ENCODE measurements around the gene UGT1A4.

The UGT1A4 gene

DNA sequence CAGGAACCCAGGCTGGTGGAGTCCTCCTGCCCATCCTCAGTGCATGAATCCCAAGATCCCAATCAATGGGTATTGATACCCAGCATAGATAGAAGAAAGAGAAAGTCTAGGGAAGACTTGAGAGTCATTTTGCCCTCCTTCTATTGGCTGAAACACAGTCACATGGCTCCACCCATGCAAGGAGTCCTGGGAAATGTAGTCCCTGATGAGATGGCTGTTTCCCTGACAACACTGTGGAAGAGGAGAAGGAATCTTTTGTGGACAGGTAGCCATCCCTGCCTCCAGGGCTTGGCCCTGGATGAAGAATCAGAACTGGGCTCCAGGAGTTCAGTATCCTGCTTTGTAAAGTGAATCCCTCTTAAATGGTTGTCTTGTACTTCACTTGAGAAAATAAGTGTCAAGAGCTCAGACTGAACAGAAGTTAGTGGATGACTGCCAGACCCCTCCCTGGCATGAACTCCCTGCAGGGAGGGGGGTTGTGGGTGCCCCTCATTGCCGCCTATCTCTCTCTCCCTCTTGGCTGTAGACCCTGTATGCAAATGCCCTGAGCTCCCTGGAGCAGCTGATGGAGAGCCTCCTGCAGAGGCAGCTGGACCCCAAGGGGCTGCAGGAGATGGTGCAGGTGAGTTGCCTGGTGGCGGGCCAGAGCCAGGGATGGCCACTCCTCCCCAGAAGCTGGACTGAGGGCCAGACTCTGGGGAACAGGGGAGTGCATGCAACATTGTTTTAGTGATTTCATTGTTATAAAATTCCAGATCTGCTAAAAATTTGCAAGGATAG is 95.7 kb downstream of the UGT1A4 start:
- DNase-seq, result no peak

DNA sequence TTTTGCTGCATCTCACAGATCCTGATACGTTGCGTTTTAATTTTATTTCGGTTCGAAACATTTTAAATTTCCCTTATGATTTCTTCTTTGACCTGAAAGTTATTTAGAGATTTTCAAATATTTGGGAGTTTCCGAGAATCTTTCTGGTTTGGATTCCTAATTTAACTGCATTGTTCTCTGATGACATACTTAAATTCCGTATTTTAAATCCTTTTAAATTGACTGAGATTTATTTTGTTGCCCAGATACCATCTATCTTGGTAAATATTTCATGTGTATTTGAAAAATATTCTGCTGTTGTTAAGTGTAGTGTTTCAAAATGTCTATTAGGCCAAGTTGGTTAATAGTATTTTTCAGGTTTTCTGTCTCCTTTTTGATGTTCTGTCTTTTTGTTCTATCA is 97.3 kb downstream of the UGT1A4 start:
- no peak for DNase-seq

DNA sequence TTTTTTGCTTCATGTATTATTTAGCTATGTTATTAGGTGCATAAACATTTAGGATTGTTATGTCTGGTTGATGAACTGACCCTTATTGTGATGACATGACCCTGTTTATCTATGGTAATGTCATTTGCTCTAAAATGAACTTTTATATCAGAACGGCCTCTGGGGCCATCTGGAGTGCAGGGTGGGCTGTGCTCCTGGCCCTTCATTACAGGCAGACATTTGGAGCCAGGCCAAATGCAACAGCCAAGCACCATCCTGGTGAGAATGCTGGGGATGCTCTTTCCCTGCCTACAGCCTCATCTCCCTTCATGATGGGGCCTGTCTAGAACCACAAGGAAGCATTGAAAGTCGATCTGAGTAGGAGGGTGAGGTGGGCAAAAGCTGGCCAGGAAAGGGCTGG is 97.8 kb downstream of the UGT1A4 start:
- DNase-seq, result no peak

DNA sequence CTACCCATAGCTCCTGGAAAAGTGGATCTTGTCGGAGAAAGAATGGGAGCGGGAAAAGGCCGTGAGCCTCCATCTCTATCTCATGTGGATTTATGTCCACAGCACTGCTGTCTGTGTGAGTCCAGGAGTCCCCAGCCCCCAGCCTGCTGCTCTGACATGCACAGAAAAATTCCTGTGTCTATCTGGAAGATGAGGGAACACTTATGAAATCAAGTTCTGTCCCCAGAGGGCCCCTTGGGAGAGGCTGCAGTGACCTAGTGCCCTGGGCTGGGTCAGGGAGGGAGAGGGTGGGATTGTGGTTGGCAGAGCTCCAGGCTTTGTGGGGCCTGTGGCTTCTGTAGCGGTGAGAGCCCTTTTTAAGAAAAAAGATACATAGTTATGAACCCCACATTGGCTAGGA is 98.2 kb downstream of the UGT1A4 start:
- no peak for DNase-seq

DNA sequence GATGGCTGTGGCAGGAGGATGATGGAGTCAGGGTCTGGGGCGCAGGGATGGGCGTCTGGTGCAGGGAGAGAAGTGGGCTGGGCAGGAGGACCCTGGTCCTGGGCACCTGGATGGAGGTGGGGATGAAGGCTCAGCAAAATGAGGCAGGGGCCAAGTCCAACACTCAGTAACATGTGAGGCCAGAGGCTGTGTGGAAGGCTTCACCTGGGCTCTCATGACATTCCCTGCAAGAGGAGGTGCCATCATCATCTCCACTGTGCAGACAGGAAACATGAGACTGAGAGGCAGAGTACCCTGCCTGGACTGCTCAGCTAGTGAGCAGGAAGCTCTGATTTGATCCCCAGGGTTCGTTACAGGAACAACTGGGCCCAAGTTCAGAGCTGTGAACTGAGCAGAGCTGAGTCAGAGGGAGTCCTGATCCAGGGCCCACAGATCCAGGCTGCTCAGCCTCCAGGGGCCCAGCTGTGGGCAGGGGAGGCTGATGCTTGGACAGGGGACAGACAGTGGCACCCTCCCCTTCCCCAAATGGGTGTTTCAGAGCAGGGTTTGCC is 98.9 kb downstream of the UGT1A4 start:
- DNase-seq, result no peak

DNA sequence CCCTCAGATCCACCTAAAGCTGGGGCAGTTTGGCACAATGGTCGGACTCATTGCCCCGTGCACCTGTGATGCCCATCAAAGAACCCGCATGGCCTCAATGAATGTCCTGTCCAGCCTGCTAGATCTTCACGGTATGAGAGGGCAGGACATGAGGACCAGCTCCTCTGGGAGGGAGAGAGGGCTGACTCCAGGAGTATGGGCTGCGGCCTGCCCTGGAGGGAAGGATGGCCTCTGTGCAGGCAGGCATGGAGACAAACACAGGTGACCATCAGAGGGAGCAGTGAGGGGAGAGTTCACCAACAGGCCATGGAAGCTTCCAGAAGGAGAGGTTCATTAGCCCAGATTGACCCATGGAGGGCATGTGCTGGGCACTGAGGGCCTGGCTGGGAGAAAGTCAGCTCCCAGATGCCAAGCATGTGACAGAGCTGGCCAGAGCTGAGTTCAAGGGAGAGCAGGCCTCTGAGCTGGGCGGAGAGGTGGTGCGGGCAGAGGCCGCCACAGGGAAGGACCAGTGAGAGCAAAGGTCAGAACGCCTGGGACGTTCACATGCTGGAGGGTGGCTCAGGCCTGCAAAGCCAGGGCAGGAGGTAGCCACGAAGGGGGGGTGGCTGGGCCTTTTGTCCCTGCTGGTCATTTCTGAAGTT is 99.6 kb downstream of the UGT1A4 start:
- DNase-seq, result no peak

DNA sequence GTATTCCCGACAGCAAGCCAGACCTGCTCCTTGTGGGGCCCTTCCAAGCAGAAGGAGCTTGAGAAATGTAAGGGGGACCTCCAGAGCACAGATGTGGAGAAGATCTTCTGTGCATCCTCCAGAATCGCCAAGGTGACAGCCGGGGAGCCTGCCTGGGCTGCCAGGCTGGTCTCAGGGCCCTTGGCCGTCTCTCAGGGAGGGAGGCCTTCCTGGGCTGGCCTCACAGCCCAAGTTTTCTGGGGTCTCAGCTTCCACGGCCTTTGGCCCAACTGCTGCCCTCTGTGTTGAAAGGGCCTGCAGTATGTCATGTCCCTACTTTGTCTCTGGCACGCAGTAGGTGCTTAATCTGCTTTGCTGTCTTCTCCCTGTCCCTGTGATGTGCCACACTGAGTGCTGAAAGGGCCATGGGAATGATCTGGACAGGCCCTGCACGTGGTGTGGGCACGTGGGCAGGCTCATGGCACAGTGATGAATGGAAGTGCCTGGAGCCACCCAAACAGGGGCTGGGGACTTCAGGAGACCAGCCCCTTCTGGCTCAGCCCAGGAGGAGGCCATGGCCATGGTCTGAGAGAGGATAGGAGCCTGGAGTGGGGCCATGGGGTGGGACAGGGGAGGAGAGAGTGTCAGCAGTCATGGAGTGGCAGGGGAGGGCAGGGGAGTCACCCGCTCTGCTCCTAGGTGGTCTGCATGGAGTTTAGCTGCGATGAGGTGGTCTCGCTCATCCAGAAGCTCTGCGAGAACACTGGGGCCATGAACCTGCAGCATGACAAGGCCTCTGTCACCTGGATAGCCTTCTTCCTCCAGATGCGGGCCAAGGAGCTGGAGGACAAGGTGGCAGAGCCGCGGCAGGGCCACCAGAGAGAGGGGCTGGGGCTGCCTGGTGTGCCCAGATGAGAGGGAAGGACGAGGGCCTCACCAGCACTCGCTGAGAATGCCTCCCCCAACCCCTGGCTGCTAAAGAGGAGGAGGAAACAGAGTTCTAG is 100.4 kb downstream of the UGT1A4 start:
- DNase-seq, result no peak

DNA sequence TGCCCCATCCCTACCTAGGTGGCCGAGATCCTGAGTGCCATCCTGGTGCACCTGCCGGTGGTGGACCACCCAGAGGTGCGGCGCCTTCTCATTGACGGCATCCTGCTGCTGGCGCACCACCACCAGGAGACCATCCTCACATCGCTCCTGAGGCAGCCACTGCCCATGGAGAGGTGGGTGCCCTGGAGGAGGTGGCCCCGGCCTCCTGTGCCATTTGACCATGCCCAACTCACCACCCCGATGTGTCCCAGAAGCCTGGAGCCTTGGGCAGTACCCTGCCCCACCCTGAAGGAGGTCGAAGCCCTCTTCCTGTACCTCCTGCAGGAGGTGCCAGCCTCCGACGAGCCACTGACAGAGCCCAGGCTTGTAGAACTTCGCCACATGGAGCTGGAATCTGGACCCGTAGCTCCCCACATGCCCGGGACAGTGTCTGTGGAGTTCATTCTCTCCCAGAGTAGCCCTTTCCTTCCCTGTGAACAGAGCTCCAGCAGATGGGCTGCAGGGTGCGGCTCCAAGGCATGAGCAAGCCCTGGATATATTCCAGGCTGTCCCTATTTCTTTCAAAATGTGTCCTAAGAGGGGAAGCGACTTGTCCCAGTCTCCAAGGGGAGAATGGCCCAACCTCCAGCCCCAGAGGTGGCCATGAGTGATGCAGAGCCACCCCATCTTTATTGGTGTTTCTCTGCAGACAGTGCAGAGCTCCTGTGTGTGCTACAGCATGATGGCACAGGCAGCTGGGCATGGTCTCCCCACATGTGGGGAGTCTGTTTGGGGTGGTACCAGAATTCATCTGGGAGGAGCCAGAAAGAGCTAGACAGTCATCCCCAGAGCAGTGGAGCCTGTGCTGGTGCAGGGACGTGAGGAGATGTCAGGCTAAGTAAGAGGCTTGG is 101.6 kb downstream of the UGT1A4 start:
- no peak for DNase-seq

DNA sequence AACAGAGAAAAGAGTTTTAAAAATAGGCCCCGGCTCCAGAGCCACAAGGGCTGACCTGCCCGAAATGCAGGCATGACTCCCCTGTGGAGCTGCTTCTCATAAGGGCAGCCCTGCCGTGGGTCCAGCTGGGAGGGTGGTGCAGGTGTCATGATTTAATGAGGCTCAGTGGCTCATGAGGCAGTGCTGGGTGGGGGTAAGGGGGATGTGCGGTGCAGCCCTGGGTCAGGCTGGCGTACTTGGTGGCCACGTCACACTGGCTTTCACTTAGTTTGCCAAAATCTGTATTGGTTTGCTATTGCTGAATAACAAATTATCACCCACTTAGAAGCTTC is 102.2 kb downstream of the UGT1A4 start:
- DNase-seq, result no peak

DNA sequence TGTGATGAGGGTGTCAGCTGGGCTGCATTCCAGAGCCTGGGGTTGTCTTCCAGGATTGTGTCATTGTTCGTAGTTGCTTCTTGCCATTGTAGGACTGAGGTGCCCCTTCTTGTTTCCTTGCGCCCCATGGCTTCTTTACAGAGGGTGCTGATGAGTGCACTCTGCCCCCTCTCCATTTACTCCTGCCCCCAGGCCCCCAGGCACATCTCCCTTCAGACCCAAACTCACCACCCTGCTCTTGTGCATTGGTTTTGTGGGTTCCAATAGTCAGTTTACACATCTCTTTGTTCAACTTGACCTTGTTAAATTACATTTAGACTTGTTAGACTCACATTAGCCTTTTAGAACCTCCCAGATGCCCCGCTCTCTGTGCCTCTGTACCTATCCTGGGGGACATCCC is 102.7 kb downstream of the UGT1A4 start:
- no peak for DNase-seq

DNA sequence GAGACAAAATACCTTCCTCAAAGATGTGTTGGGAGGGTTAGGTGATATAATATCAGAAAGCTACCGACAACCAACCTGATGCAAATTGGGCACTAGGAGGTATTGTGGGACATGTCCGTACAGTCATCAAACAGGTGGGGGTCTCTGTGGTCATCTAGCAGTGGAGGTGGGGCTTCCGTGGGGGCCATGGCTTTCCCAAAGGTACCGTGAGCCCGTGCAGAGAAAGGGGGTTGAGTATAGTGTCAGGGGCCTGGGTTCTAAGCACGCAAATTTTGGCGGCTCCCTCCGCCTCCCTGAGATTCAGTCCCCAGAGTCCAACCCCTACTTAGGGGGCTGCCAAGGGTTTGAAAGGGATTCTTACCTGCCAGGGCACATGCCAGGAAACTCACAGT is 103.2 kb downstream of the UGT1A4 start:
- no peak for DNase-seq

DNA sequence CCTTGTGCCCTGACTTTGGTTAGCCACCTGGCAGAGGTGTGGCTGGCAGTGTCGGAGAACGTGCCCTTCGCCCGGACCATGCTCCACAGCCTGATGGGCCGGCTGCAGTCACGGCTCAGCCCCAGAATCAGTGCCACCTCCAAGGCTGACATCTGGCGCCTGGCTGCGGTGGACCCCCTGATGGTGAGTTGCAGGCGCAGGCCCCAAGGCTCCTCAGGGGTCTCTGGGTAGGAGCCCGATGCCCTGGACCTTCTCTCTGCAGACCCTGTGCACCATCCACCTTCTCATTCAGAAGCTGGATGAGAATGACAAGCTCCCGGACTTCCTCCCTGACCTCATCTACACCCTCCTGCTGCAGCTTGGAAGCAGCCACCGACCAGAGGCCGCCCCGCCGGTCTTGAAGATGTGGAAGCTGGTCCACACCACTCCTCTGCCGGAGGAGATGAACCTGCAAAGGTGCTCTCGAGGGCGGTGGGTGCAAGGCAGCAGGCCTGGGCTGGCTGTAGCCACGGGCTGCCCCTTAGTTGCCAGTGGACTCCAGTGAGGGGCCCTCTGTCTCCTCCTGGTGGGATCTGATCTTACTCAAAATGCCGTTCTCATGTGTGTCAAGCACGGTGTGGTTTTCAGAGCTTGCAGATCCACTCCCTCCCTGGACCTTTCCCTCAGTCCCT is 103.7 kb downstream of the UGT1A4 start:
- no peak for DNase-seq
